Hindlimb muscle (tissue), 1 donor: ENCODE results near the gene KRT37. TPM values are rescaled to one million over a fixed set of nuclear protein-coding genes. Genes with fewer than 3 reads are reported as not detected.
"Not testable (repeated sequence)": the region's sequence is repeated elsewhere in the genome, so short reads cannot be mapped to it uniquely, and the experiment has no call there.

ENCODE experiments used
- DNase-seq: peaks from one replicate; pipeline ENCODE4 v3.0.0-alpha.2; 2013
- polyA plus RNA-seq: library from polyadenylated mRNA; unstranded; fragments of 120-200 nt; gene quantifications from one replicate; pipeline ENCODE4 v1.2.1, GENCODE V29; 2013; ENCODE audit not compliant: insufficient read length

The KRT37 gene
- polyA plus RNA-seq, 1 donor = not detected

DNA sequence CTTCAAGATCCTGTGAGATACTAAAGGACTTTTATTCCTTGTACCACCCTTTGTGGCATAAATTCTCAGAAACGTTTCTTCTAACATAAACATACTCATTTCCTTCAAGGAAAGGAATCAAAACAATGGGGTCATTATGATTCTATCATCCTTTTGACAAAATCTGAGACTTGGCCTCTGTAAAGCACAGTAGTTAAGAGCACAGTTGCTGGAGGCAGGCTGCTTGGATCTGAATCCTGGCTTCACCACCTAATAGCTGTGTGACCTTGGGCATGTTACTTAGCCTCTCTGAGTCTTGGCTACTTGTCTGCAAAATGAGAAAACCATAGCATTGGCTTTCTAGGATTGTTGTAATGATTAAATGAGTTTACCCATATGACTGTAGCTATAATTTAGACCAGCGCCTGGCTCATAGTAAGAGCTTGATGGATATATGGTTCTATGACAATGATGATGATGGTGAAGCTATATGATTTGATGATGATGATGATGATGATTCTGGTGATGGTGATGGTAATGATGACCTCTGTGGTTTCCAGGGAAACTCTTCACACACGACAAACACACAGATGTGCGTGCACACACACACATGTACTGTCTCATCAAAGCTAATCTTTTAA is 20.9 kb downstream of the KRT37 start:
- no peak for DNase-seq

DNA sequence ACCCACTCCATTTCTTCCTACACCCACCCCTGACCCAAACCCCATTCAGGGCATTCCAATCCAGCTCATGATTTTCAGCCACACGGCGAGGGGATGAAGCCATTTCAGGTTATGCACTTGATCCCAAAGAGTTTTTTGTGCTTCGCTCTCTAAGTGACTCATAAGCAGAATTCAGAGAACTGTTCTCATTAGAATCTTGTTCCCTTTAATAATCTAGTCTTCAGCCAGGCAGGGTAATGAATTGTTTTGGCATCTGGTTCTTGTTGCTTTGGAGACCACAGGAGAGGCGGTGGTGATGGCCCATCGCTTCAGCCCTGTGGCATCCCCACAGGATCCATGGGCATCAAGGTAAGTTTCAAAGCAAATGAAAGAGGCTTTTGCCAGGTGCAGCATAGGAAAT is 22.2 kb downstream of the KRT37 start:
- DNase-seq = no peak

DNA sequence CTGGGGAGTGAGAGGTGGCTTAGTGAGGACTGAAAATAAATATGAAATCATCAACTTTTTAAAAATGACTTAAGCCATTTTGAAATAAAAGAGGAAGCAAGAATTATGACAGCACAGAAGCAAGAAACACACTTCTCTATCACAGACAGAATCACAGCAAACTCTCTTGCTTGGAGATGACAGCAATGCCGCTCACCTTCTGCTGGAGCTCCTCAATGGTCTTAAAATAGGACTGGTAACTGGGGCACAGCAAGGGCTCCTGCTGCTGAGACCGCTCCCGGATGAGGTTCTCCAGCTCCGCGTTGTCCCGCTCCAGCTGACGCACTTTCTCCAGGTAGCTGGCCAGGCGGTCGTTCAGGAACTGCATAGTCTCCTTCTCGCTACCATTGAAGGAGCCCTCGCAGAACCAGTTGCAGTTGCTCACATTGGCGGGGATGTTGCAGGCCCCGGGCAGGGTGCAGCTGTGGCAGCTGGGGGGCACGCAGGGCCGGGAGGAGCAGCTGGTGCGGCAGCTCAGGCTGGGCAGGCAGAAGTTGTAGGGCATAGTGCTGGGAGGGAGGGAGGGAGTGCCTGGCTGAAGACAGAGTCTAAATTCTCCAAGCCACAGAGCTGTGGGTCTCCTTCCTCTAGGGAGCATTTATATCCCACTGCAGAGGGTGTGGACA is 27.3 kb downstream of the KRT37 start, which contains the start of gene KRT31:
KRT31 (minus strand) TSS at position 613 of the 665 bp plus-strand sequence; CDS start at position 544, 69 bp downstream.
- DNase-seq = peak; percentile 1

DNA sequence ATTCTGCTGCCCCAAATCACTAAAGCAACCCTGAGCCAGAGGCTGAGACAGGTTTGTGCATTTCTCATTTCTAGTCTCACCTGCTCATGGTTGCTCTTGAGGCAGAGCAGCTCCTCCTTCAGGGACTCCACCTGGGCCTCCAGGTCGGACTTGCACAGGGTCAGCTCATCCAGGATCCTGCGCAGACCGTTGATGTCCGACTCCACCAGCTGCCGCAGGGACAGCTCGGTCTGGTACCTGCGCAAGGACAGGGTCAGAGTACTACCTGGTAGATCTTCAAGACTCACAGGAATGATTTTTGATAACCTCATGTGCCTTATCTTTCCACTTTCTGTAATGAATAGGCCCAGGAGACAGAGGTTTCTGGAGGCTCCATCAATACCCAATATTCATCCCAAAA is 28.0 kb downstream of the KRT37 start:
- DNase-seq = no peak

DNA sequence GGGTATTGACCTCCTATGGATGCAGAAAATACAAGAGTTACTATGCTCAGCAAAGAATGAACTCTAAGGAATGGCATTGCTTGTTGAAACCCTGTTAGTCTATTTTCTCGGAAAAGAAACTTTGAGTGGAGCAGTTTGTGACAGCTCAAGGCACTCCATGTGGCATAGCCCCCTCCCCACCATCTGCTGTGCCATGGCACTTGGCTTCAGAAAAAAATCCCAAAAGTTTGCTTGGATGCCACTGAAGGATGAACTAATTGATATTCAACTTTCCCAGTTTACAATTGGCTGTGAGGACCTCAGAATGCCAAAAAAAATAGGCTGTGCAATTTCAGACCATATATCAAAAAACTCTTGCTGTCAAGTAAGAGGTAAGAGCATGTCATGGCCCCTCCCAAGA is 28.8 kb downstream of the KRT37 start:
- no peak for DNase-seq

DNA sequence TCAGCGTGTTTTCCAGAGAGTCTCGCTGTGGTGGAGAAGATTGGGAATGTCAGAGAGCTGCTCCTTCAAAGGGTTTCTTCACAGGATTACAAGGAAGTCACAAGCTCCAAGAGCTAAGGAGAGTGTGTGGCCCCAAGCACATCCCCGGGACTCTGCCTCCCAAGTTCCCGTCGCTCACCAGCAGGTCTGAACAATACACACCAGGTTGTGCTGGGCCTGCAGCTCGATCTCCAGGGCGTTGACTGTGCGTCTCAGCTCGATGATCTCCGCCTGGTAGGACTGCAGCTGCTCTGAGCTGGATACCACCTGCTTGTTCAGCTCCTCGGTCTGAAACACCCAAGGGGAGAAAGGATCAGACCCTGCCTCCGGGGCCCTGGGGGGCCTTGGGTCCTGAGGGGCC is 29.3 kb downstream of the KRT37 start:
- DNase-seq = not testable (repeated sequence)

DNA sequence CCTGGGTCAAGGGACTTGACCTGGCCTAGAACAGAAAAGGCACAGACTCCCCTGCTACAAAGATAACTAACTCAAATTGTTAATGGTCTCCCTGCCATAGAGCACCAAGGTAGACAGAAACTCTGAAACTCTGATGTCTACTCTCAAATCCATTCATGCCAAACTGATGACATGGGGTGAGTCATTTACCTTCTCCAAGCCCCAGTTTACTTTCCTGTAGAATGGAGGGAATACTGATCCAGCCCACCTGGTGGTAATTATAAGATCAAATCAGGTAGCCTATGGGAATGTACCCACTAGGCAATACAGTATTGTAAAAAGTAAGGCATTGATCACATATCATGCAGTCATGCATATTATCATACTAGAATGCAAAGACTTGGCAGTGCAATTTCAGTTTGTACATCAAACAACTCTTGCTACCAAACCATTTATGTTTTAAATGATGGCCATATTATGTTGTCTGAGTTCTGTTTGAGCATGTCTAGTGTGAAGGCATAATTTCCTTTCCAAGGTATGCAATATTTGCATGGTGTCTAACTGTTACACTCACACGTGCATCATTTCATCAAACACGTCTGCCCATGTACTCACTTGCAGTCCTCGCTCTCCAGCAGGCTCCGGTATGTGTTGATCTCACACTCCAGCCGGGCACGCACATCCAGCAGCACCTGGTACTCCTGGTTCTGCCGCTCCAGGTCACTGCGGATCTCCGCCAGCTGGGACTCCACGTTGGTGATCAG is 30.0 kb downstream of the KRT37 start:
- DNase-seq = no peak

DNA sequence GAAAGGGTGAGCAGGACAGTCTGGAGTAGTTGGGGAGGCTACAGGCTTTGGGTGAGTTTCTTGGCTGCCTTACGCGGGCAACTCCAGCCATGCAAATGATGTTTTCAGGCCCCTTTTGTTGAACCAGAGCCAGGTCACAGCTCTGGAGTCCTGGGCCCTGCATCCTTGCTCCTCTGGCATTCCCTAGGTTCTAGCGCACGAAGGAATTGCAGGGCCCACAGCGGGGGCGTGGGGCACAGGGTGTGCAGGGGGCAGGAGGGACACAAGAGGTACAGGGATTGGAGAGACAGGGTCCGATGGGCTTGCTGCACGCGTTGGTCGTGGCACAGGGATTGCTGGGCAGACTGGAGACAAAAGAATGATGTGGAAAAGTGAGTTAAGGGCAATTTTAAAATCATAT is 30.6 kb downstream of the KRT37 start:
- no peak for DNase-seq

DNA sequence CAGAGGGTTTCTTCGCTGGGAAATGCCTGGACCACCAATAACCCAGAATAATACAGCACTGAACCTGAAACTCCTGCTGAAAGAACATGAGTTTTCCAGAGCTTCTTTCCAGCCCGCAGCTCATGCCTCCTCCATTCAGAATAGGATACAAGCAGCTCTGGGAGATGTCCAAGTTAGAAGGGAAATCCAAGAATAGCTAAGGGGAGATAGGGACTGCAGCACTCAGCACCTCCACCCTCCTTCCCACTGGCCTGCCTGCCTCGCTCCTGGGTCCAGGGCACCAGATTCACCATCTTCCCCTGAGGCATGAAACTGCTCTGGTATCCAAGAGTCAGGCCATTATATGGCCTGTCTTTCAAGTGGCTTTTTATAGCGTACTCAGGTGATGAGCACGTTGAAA is 31.1 kb downstream of the KRT37 start:
- DNase-seq = peak; percentile 6

DNA sequence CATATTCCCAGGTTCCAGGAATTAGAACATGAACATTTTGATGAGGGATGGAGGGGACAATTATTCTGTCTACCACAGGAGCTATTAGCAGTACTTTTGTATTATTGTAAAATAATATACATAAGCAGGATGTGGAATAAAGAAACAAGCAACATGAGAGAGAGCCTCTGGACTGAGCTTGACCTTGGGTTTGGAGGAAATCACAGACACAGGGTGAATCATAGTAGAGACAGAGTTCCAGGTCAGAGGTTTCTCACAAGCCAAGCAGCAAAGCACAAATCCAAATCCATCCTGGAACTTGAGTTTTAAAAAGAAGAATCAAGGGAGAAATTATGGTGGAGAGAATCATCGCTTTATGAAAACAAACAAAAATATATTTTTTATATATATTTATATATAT is 32.1 kb downstream of the KRT37 start:
- no peak for DNase-seq

DNA sequence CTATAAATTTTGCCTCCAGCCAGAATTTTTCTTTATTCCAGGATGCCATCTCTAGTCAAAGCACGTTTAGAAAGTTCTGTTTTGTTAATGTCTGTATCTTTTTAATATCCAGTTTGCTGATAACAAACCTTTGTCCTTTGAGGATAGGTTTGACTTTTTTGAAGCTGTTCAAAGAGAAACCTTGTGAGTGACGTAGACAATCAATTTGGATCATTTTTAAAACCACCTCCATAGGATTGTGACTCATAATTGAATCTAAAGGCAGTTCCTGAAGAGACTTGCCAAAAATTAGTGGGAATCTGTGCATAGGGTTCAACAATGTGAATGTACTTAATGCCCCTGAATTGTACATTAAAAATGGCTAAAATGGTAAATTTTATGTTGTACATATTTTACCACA is 32.9 kb downstream of the KRT37 start:
- no peak for DNase-seq

DNA sequence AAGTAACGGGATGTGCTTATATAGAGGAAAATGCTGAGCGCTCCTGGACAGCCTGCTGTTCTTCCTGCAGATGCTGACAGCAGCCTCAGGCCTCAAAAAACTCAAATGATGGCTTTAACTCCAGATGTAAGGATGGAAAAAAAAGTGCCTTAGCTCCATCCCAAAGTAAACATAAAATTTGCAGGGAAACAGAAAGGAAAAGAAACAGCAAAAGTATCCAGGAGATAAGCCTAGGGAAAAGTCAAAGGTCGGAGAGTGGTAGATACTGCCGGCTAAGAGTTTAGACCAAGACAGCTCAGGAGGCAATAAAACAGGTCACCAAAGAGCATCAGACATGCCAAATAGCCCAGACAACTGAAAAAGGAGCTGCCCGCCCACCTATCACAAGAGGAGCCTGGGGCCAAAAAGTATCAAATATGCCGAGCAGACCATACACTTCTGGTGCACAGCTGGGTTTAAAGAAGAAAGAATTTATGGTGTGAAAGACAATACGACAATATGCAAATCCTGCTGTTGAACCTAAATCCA is 33.9 kb downstream of the KRT37 start:
- no peak for DNase-seq

DNA sequence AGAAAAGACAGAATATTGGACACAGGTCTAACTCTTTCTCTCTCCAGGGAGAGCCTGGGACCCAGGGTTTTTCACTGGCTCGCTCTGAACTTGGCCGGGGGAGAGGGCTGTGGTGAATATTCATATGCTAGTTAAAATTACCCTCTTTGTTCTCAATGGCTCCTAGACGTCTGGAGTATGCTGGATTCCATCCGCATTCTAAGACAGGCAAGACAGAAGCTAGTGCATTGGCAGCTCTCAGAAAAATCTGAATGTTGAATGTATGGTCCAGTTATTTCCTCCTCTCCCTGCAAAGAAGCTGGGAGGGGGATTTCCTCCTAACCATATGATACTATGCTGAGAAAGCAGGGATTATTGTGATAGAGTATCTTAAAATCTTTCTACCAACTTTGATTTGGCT is 36.7 kb downstream of the KRT37 start:
- no peak for DNase-seq

DNA sequence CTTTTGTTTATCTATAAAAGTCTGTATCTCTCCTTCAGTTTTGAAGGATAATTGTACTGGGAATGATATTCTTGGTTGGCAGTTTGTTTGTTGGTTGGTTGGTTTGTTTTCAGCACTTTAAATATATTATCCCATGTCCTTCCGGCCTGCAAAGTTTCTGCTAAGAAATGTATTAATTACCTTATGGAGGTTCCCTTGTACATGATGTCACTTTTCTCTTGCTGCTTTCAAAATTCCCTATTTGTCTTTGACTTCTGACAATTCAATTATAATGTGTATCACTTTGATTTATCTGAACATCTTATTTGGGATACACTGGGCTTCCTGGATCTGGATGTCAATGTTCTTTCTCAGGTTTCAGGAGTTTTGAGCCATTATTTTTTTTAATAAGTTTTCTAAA is 38.2 kb downstream of the KRT37 start:
- no peak for DNase-seq

DNA sequence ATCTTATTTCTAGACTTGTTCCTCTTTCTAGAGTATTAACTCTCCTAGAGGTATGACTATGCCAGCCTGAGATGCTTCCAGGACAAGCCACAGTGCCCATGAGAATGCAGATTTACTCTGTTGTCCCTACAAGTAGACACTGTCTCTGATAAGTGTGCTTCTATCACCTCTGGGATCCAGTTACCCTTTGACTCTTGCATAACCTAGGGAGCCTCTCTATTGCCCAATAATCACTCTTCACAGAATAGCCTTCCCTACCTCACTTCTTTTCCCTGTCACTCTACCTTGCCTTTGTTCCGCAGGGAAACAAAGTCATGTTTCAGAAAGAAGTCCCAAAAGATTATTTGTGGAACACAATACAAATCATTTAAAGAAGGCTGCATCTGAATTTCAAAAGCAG is 40.7 kb downstream of the KRT37 start:
- DNase-seq = no peak

DNA sequence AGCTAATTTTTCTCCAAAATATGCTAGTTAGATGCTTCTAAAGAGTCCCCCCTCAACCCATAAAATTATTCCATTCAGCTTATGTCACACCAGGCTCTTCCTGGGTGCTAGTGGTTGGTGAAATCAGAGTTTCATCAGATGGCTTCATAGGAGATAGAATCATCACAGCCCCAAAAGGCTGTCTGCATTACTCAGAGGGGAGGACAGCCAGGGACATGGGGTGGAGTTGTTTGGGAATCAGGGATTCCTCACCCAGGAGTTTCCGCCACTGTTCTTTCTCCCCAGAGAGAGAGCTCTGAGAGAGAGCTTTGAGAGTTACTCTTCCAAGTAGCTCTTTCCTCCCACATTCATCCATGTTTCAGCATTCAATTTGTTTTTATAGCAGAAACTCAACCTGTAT is 42.0 kb downstream of the KRT37 start:
- DNase-seq = no peak

DNA sequence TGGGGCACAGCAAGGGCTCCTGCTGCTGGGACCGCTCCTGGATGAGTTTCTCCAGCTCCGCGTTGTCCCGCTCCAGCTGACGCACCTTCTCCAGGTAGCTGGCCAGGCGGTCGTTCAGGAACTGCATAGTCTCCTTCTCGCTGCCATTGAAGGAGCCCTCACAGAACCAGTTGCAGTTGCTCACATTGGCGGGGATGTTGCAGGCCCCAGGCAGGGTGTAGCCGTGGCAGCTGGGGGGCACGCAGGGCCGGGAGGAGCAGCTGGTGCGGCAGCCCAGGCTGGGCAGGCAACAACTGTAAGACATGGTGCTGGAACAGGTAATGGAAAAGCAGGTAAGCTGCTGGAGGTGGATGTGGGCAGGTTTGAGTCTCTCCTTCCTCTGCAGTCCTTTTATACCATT is 42.4 kb downstream of the KRT37 start, which contains the start of gene KRT34:
KRT34 (minus strand) TSS at position 364 of the 400 bp plus-strand sequence; CDS start at position 304, 60 bp downstream.
- DNase-seq = not testable (repeated sequence)

DNA sequence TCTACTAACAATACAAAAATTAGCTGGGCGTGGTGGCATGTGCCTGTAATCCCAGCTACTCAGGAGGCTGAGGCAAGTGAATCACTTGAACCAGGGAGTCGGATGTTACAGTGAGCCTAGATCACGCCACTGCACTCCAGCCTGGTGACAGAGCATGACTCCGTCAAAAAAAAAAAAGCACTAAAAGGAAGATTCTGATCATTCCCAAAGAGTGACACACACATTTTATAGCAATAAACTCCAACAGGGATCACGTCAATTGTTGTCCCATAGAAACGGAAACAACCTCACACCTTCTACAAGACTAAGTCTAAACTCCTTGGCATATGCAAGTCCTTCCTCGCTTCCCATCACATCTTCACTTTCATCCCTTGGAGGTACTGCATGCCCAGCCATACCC is 44.3 kb downstream of the KRT37 start:
- DNase-seq = not testable (repeated sequence)

DNA sequence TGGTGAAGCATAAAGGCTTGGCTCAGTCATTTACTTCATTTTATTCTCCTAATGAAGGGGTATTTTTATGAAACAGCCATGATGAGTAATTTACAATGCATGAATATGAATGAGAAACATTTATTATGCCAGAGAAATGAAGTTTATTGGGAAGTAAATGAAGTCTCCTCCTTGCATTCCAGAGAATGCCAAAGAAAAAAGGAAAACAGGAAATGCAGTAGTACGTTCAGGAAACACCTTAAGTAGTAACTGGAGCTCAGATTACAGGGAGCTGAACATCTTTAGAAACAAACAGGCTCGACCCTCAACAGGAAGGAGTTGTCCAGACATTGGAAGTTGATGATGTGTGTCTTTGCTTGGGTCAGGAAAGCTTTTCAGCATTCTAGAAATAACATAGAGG is 46.8 kb downstream of the KRT37 start:
- no peak for DNase-seq
